Activated T-cell treated with anti-CD3 and anti-CD28 coated beads, Interleukin-2, amount 50 U/mL, for 4 hours (primary cell): ENCODE data around the gene GMPR. TPM values are rescaled to one million over a fixed set of nuclear protein-coding genes. Genes with fewer than 3 reads are reported as not detected.
"Not testable (repeated sequence)": the region's sequence is repeated elsewhere in the genome, so short reads cannot be mapped to it uniquely, and the experiment has no call there.

Experiments
- ATAC-seq, 2 donors: fragments of 200-7000 bp; cut with Tn5 transposase; one replicate each; pipeline ENCODE4 v1.10.0; 2021
- DNase-seq: peaks from one replicate; pipeline ENCODE4 v3.0.0-alpha.2; 2020
- H3K27me3 Mint-ChIP-seq: one replicate; pipeline ENCODE4 v1.8.0; 2021; ENCODE audit warnings: low read depth, mixed read lengths
- H3K36me3 Mint-ChIP-seq: one replicate; pipeline ENCODE4 v1.8.0; 2022; ENCODE audit warnings: mixed read lengths; ENCODE audit not compliant: insufficient read depth
- H3K4me1 Mint-ChIP-seq: one replicate; pipeline ENCODE4 v1.8.0; 2021; ENCODE audit warnings: low read depth, mixed read lengths
- H3K4me3 Mint-ChIP-seq: one replicate; pipeline ENCODE4 v1.8.0; 2021; ENCODE audit warnings: mild to moderate bottlenecking, moderate library complexity, mixed read lengths
- H3K9me3 Mint-ChIP-seq: one replicate; pipeline ENCODE4 v1.8.0; 2021; ENCODE audit warnings: mixed read lengths
- total RNA-seq, 3 donors: library from RNA; stranded (reverse); gene quantifications; one replicate each; pipeline ENCODE4 v1.2.1, GENCODE V29; 2021

GMPR gene
- total RNA-seq, 3 donors from 2014 or later = 0.38 to 1.2 (median 0.58) TPM

- Mint-ChIP-seq H3K36me3 (peaks cover 2% of the 10 kb centered on the region), H3K4me1 (peaks cover 2% of the 10 kb centered on the region), H3K9me3 (no peaks in the 10 kb centered on the region), H3K27me3 (peaks cover 10% of the 10 kb centered on the region), H3K4me3 (no peak overlapping the region)
- ATAC-seq = no peak
- no peak for DNase-seq
These were observed 11.6 kb downstream of the GMPR start for GRCh38 chr6:16249971-16250370.

- Mint-ChIP-seq H3K36me3 (peaks cover 1% of the 10 kb centered on the region), H3K4me1 (peaks cover 2% of the 10 kb centered on the region), H3K4me3 (no peak overlapping the region), H3K9me3 (no peaks in the 10 kb centered on the region), H3K27me3 (peaks cover 7% of the 10 kb centered on the region)
- no peak for ATAC-seq
- DNase-seq = no peak
These were observed 13.3 kb downstream of the GMPR start for GRCh38 chr6:16251706-16252105.

GRCh38 chr6:16252686-16253299, 14.4 kb downstream of the GMPR start:
- ATAC-seq (no peak), DNase-seq (no peak)
- Mint-ChIP-seq H3K27me3 (peaks cover 5% of the 10 kb centered on the region), H3K4me3 (no peak overlapping the region), H3K36me3 (no peaks in the 10 kb centered on the region), H3K4me1 (peaks cover 2% of the 10 kb centered on the region), H3K9me3 (no peaks in the 10 kb centered on the region)

GRCh38 chr6:16253399-16254144, 15.2 kb downstream of the GMPR start:
- no peak for ATAC-seq
- Mint-ChIP-seq H3K9me3 (no peaks in the 10 kb centered on the region), H3K27me3 (peaks cover 5% of the 10 kb centered on the region), H3K36me3 (no peaks in the 10 kb centered on the region), H3K4me3 (no peak overlapping the region), H3K4me1 (peaks cover 2% of the 10 kb centered on the region)
- no peak for DNase-seq

GRCh38 chr6:16254535-16254934, 16.1 kb downstream of the GMPR start:
- ATAC-seq (no peak), DNase-seq (no peak)
- no peaks in the 10 kb centered on the region for H3K36me3 Mint-ChIP-seq
- peaks cover 2% of the 10 kb centered on the region for H3K4me1 Mint-ChIP-seq
- H3K4me3 Mint-ChIP-seq = no peak overlapping the region
- no peaks in the 10 kb centered on the region for H3K9me3 Mint-ChIP-seq
- peaks cover 5% of the 10 kb centered on the region for H3K27me3 Mint-ChIP-seq

- no peak for ATAC-seq
These were observed 18.4 kb downstream of the GMPR start for GRCh38 chr6:16256781-16257180.

GRCh38 chr6:16257999-16258708, 19.8 kb downstream of the GMPR start:
- Mint-ChIP-seq H3K9me3 (no peaks in the 10 kb centered on the region), H3K36me3 (no peaks in the 10 kb centered on the region), H3K4me1 (no peaks in the 10 kb centered on the region), H3K27me3 (peaks cover 5% of the 10 kb centered on the region), H3K4me3 (no peak overlapping the region)
- no peak for DNase-seq
- ATAC-seq = peak; percentile 72 to 73

More at GRCh38 chr6:16256781-16257180, 18.4 kb downstream of the GMPR start:
- Mint-ChIP-seq H3K27me3 (peaks cover 5% of the 10 kb centered on the region), H3K4me3 (no peak overlapping the region), H3K36me3 (no peaks in the 10 kb centered on the region), H3K9me3 (no peaks in the 10 kb centered on the region), H3K4me1 (peaks cover 2% of the 10 kb centered on the region)
- DNase-seq = no peak

GRCh38 chr6:16258709-16259075, 20.3 kb downstream of the GMPR start:
- Mint-ChIP-seq H3K4me1 (no peaks in the 10 kb centered on the region), H3K4me3 (no peak overlapping the region), H3K9me3 (no peaks in the 10 kb centered on the region), H3K36me3 (no peaks in the 10 kb centered on the region), H3K27me3 (peaks cover 6% of the 10 kb centered on the region)
- ATAC-seq (no peak), DNase-seq (no peak)

- DNase-seq, H3K27me3 Mint-ChIP-seq, ATAC-seq, H3K4me1 Mint-ChIP-seq, H3K36me3 Mint-ChIP-seq, H3K9me3 Mint-ChIP-seq, H3K4me3 Mint-ChIP-seq: not testable (repeated sequence)
These were observed 21.2 kb downstream of the GMPR start for GRCh38 chr6:16259604-16260003.

GRCh38 chr6:16260602-16261001, 22.2 kb downstream of the GMPR start:
- ATAC-seq, DNase-seq, H3K4me3 Mint-ChIP-seq, H3K36me3 Mint-ChIP-seq, H3K4me1 Mint-ChIP-seq, H3K27me3 Mint-ChIP-seq, H3K9me3 Mint-ChIP-seq: not testable (repeated sequence)

- DNase-seq, H3K9me3 Mint-ChIP-seq, H3K27me3 Mint-ChIP-seq, H3K36me3 Mint-ChIP-seq, H3K4me3 Mint-ChIP-seq, H3K4me1 Mint-ChIP-seq, ATAC-seq: not testable (repeated sequence)
These were observed 24.4 kb downstream of the GMPR start for GRCh38 chr6:16262773-16263172.

- not testable (repeated sequence) for ATAC-seq, H3K36me3 Mint-ChIP-seq, H3K4me1 Mint-ChIP-seq, H3K4me3 Mint-ChIP-seq, H3K27me3 Mint-ChIP-seq, H3K9me3 Mint-ChIP-seq, DNase-seq
These were observed 25.2 kb downstream of the GMPR start for GRCh38 chr6:16263464-16264099.

GRCh38 chr6:16264785-16265184, 26.4 kb downstream of the GMPR start:
- H3K9me3 Mint-ChIP-seq = no peaks in the 10 kb centered on the region
- H3K27me3 Mint-ChIP-seq = peaks cover 2% of the 10 kb centered on the region
- H3K36me3 Mint-ChIP-seq = no peaks in the 10 kb centered on the region
- no peak overlapping the region for H3K4me3 Mint-ChIP-seq
- no peak for DNase-seq
- no peaks in the 10 kb centered on the region for H3K4me1 Mint-ChIP-seq
- ATAC-seq = no peak
